ENCODE data around the gene PTPRK. TPM values are rescaled to one million over a fixed set of nuclear protein-coding genes. Genes with fewer than 3 reads are reported as not detected.

PTPRK gene
- total and polyA plus RNA-seq, 2 of the 13 experiments (the other 11 are each of a cell fraction or from before 2014, with no cell fraction given) = 43.6 to 98.3 TPM

- Histone ChIP-seq H4K20me1 (ENCODE audit: insufficient read depth, low read length) (no peaks in the 10 kb centered on the region), H3K27me3 (ENCODE audit: control insufficient read depth in 1 of 2, insufficient read depth in 2 of 2, low read length in 2 of 2) (no peaks in the 10 kb centered on the region), H3K27ac (ENCODE audit: extremely low read length, insufficient read depth, low read length) (no peak overlapping the region), H3K4me1 (ENCODE audit: insufficient read depth, low read length) (peaks cover 49% of the 10 kb centered on the region), H3K9me3 (ENCODE audit: low read length) (no peaks in the 10 kb centered on the region), H3K4me3 (replicated peaks in 1 of 3; ENCODE audit: insufficient read depth in 1 of 3, low read depth in 2 of 3, low read length in 3 of 3) (no peak overlapping the region), H2AFZ (ENCODE audit: low read length) (no peak overlapping the region), H3K4me2 (ENCODE audit: low read depth, low read length) (no peak overlapping the region), H3K9ac (ENCODE audit: insufficient read depth, low read depth, low read length) (no peak overlapping the region), H3K36me3 (replicated peaks in 1 of 2; ENCODE audit: control insufficient read depth in 1 of 2, insufficient read depth in 2 of 2, low read length in 2 of 2) (peaks cover 0 to 1% of the 10 kb centered on the region in 2 experiments; a peak in 2 of 5 replicates), H3K79me2 (ENCODE audit: insufficient read depth, low read length) (peaks cover 48% of the 10 kb centered on the region)
- TF ChIP-seq GABPA (IDR thresholded peaks at IDR 0.05; ENCODE audit: low read depth, low read length) = no peak
- no peak for TF ChIP-seq GABPA (CRISPR knock-in tag; IDR thresholded peaks at IDR 0.05; ENCODE audit: low read depth)
- no peak for TF ChIP-seq ZSCAN21 (CRISPR knock-in tag; IDR thresholded peaks at IDR 0.05; ENCODE audit: borderline replicate concordance)
- 0 out of 2 replicates have a peak, but pooled peaks have one; percentile 30 for TF ChIP-seq GATAD2A (CRISPR knock-in tag; IDR thresholded peaks at IDR 0.05)
- TF ChIP-seq FOXP1 (IDR thresholded peaks at IDR 0.05) = no peak
- TF ChIP-seq FOXP1 (CRISPR knock-in tag; IDR thresholded peaks at IDR 0.05) = peak; percentile 61; the same call in 1 of the 2 replicates
- no peak for TF ChIP-seq HHEX (CRISPR knock-in tag; IDR thresholded peaks at IDR 0.05)
- ATAC-seq (no peak), DNase-seq (ENCODE audit: low spot score) (no peak), FAIRE-seq (no peak)
- 91% methylated on average over 1 of the region's 1 CpG for WGBS (ENCODE audit: low lambda C conversion rate)
- POLR2A ChIA-PET = no interaction called here
- CTCF ChIA-PET (ENCODE audit: low intra/inter-chr PET ratio, low total read pairs) = no interaction called here
- BruUV-seq (replicated peaks) = no TSS peak
- intact Hi-C loops (cut with micrococcal nuclease; ENCODE audit: unreplicated experiment) = loop anchor here (10.0 kb wide), 1 partner anchor 271 kb away; no protein-coding TSS in a partner anchor
- in situ Hi-C loops (cut with HindIII; ENCODE audit: extremely low pct_ligation_motif_present, low pct_unique_long_range_greater_than_20kb) = no loop called here
Measured at GRCh38 chr6:128335963-128336362, 184.4 kb downstream of the PTPRK start.

- ChIA-PET CTCF (ENCODE audit: low intra/inter-chr PET ratio, low total read pairs) (no interaction called here), POLR2A (no interaction called here)
- Histone ChIP-seq H4K20me1 (ENCODE audit: insufficient read depth, low read length) (no peaks in the 10 kb centered on the region), H3K36me3 (replicated peaks in 1 of 2; ENCODE audit: control insufficient read depth in 1 of 2, insufficient read depth in 2 of 2, low read length in 2 of 2) (peaks cover 0 to 1% of the 10 kb centered on the region in 2 experiments; a peak in 1 of 5 replicates), H3K79me2 (ENCODE audit: insufficient read depth, low read length) (peaks cover 40% of the 10 kb centered on the region), H3K9me3 (ENCODE audit: low read length) (no peaks in the 10 kb centered on the region), H3K4me1 (ENCODE audit: insufficient read depth, low read length) (peaks cover 28% of the 10 kb centered on the region), H3K9ac (ENCODE audit: insufficient read depth, low read depth, low read length) (no peak overlapping the region), H3K27me3 (ENCODE audit: control insufficient read depth in 1 of 2, insufficient read depth in 2 of 2, low read length in 2 of 2) (no peaks in the 10 kb centered on the region), H3K27ac (ENCODE audit: extremely low read length, insufficient read depth, low read length) (no peak overlapping the region), H2AFZ (ENCODE audit: low read length) (no peak overlapping the region), H3K4me3 (replicated peaks in 1 of 3; ENCODE audit: insufficient read depth in 1 of 3, low read depth in 2 of 3, low read length in 3 of 3) (no peak overlapping the region), H3K4me2 (ENCODE audit: low read depth, low read length) (no peak overlapping the region)
- intact Hi-C loops (cut with micrococcal nuclease; ENCODE audit: unreplicated experiment) = loop anchor here (10.0 kb wide), 1 partner anchor 269 kb away; no protein-coding TSS in a partner anchor
- DNase-seq (ENCODE audit: low spot score) (no peak), ATAC-seq (no peak), FAIRE-seq (no peak)
- TF ChIP-seq ZNF607 (CRISPR knock-in tag; IDR thresholded peaks at IDR 0.05; ENCODE audit: borderline replicate concordance) (no peak), MAFK (conservative IDR thresholded peaks at IDR 0.05 in 1 of 2, IDR thresholded peaks at IDR 0.05 in 1 of 2; ENCODE audit: low read length in 2 of 2) (peak in 1 of 2 experiments; percentile 18; a peak in 2 of 4 replicates), RBM22 (optimal IDR thresholded peaks at IDR 0.05; ENCODE audit: low read length) (no peak)
- in situ Hi-C loops (cut with HindIII; ENCODE audit: extremely low pct_ligation_motif_present, low pct_unique_long_range_greater_than_20kb) = no loop called here
- WGBS (ENCODE audit: low lambda C conversion rate) = 99% methylated on average over 5 of the region's 5 CpGs
- no TSS peak for BruUV-seq (replicated peaks)
Measured at GRCh38 chr6:128333581-128334223, 186.7 kb downstream of the PTPRK start.

Data from HepG2 (cell line).